Right lobe of liver (tissue), 6 donors: Measurements from ENCODE around the gene CORO2A. TPM values are rescaled to one million over a fixed set of nuclear protein-coding genes. Genes with fewer than 3 reads are reported as not detected.

ENCODE experiments used
- ATAC-seq, 4 donors: fragments of 200-7000 bp; cut with Tn5 transposase; one replicate each; pipeline ENCODE4 v1.9.1; 2020; ENCODE audit warnings: mild to moderate bottlenecking in 4 of 4, moderate library complexity in 4 of 4
- DNase-seq, 3 donors: peaks; one replicate each; pipeline ENCODE4 v3.0.0-alpha.2; 2020
- H3K27ac ChIP-seq, 3 donors: fragments of 200-600 bp; one replicate each; pipeline ENCODE4 v1.8.0; 2022
- H3K27me3 ChIP-seq, 2 donors: fragments of 200-600 bp; one replicate each; pipeline ENCODE4 v1.8.0; 2022
- H3K36me3 ChIP-seq, 4 donors: fragments of 200-600 bp; sonication (generic) in 1 of 4; one replicate each; pipeline versions ENCODE4 v1.5.1 to v1.8.0; 2017 to 2022; ENCODE audit warnings: control low read depth in 1 of 4
- H3K4me1 ChIP-seq, 4 donors: fragments of 200-600 bp; sonication (generic) in 1 of 4; one replicate each; pipeline versions ENCODE4 v1.5.1 to v1.8.0; 2017 to 2022; ENCODE audit warnings: control low read depth in 1 of 4
- H3K4me3 ChIP-seq, 3 donors: fragments of 200-600 bp; one replicate each; pipeline ENCODE4 v1.8.0; 2022
- H3K9me3 ChIP-seq, 4 donors: fragments of 200-600 bp; sonication (generic) in 1 of 4; one replicate each; pipeline versions ENCODE4 v1.5.1 to v1.8.0; 2017 to 2022; ENCODE audit warnings: control low read depth in 1 of 4
- POLR2A ChIP-seq: fragments of 450-650 bp; IDR thresholded peaks from one replicate; pipeline ENCODE4 v1.6.1; 2017; ENCODE audit warnings: antibody characterized with exemption, mild to moderate bottlenecking
- whole genome bisulfite sequencing: methylation state at CpG from one replicate; pipeline ENCODE4 v1.1.6; 2018; ENCODE audit warnings: low coverage, low lambda C conversion rate; ENCODE audit not compliant: insufficient coverage; ENCODE audit errors: missing lambda C conversion rate; 5-methylcytosine and 5-hydroxymethylcytosine counted together
- intact Hi-C, 2 donors: fragments of 100-400 bp; cut with DNase I; formaldehyde crosslinking; loops; one replicate each; pipeline versions ENCODE4 v1.11.2 to v1.14.1; 2022
- total RNA-seq, 6 experiments: library from RNA; depleted of rRNA in 2 of 6; stranded (reverse); fragments of >200 nt in 2 of 6; fragmentation: NEBNext Ultra II Directional in 3 of 6; extraction: Animal tissue kit (Norgen Biotek cat#: 25700) in 3 of 6; gene quantifications; one replicate each; pipeline versions ENCODE4 v1.1.0 to v1.2.4, GENCODE V29; 2016 to 2023
- TF ChIP-seq, protein P1 (sequence below), 4 donors: fragments of 200-600 bp in 3 of 4; fragments of 450-650 bp in 1 of 4; IDR thresholded peaks; one replicate each; pipeline versions ENCODE4 v1.5.1 to v1.8.0; 2016 to 2022; ENCODE audit warnings: antibody characterized with exemption in 4 of 4, mild to moderate bottlenecking in 2 of 4
- donor health status: DM: no; HTN: yes; CAD: no.
- donor health status: DM: no; HTN: no; CAD: no.
- donor health status: DM: no; HTN: no; CAD: no.
- donor health status: DM: no; HTN: yes; CAD: no.
- donor health status: DM: no; HTN: yes; CAD: no.

Gene CORO2A
- total RNA-seq, 6 experiments from 2014 or later = 0.67 to 6.2 (median 3.3) TPM

DNA sequence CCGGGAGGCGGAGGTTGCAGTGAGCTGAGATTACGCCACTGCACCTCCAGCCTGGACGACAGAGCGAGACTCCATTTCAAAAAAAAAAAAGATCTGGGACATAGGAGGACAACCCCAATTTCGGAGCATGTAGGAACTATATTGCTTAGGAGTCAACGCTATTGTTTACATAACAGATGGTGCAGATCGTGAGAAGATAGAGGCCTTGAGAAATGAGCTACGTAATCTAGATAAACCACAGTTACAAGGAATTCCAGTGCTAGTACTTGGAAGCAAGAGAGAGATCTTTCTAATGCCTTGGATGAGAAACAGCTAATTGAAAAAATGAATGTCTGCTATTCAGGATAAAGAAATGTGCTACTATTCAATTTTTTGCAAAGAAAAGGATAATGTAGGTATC lies 42.7 kb upstream of the CORO2A start:
- H3K27me3 ChIP-seq = no peaks in the 10 kb centered on the region
- H3K4me3 ChIP-seq = no peak overlapping the region
- H3K4me1 ChIP-seq = peaks cover 0 to 16% (median 8%) of the 10 kb centered on the region in 4 donors
- no peak for ATAC-seq
- no peaks in the 10 kb centered on the region for H3K9me3 ChIP-seq
- H3K27ac ChIP-seq = no peak overlapping the region
- 85% methylated on average over 9 of the region's 9 CpGs for WGBS
- TF ChIP-seq, protein P1, sequence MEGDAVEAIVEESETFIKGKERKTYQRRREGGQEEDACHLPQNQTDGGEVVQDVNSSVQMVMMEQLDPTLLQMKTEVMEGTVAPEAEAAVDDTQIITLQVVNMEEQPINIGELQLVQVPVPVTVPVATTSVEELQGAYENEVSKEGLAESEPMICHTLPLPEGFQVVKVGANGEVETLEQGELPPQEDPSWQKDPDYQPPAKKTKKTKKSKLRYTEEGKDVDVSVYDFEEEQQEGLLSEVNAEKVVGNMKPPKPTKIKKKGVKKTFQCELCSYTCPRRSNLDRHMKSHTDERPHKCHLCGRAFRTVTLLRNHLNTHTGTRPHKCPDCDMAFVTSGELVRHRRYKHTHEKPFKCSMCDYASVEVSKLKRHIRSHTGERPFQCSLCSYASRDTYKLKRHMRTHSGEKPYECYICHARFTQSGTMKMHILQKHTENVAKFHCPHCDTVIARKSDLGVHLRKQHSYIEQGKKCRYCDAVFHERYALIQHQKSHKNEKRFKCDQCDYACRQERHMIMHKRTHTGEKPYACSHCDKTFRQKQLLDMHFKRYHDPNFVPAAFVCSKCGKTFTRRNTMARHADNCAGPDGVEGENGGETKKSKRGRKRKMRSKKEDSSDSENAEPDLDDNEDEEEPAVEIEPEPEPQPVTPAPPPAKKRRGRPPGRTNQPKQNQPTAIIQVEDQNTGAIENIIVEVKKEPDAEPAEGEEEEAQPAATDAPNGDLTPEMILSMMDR (IDR thresholded peaks at IDR 0.05) = no peak
- no peak for TF ChIP-seq POLR2A
- intact Hi-C loops = no loop called here
- peaks cover 0 to 8% (median 2%) of the 10 kb centered on the region in 4 donors for H3K36me3 ChIP-seq
- DNase-seq = no peak

DNA sequence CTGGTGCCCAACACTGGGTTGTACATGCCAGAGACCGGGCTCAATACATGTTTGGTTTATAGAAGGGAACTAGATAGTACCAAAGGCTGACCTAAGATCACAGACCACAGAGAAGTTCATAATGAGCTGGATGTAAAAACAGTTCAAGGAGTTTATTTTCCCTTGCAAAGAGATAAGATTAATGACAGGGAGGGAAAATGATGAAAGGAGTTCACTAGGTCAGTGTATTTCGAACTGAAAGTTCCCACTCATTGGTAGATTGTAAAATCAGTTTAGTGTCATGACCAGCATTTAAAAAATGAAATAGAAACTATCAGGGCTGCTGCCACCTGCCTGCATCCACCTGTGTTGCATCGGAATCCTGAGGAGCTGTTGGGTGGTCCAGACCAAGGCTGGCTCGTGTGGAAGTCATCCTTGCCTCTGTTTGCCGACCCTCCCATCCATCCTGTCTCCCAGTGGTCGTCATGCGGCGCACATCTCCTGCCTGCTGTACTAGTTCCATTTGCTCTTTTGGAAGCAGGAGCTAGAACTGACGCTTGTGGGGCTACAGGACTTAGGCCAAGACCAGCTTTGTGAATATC lies 41.9 kb upstream of the CORO2A start:
- peaks cover 0 to 8% (median 2%) of the 10 kb centered on the region in 4 donors for H3K36me3 ChIP-seq
- TF ChIP-seq, protein P1 (IDR thresholded peaks at IDR 0.05) = peak; percentile 31 to 57 (median 43)
- no peak for TF ChIP-seq POLR2A
- no peaks in the 10 kb centered on the region for H3K27me3 ChIP-seq
- H3K27ac ChIP-seq = peak overlapping the region in 1 of 3 donors; percentile 16
- peaks cover 0 to 24% (median 12%) of the 10 kb centered on the region in 4 donors for H3K4me1 ChIP-seq
- intact Hi-C loops = no loop called here
- no peak overlapping the region for H3K4me3 ChIP-seq
- no peak for DNase-seq
- peak; percentile 24 to 73 (median 55) for ATAC-seq
- H3K9me3 ChIP-seq = no peaks in the 10 kb centered on the region
- 35% methylated on average over 3 of the region's 9 CpGs for WGBS

DNA sequence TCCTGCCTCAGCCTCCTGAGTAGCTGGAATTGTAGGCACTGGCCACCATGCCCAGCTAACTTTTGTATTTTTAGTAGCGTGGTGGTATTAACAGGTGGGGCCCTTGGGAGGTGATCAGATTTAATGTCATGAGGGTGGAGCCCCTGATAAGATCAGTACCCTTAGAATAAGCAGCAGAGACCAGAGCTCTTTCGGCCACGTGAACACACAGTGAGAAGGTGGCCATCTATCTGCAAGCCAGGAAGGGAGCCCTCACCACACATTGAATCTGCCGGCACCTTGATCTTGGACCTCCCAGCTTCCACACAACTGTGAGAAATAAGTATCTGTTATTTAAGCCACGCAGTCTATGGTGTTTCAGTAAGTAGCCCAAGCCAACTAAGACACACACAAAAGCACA lies 40.5 kb upstream of the CORO2A start:
- no peak for DNase-seq
- H3K27ac ChIP-seq = no peak overlapping the region
- H3K9me3 ChIP-seq = no peaks in the 10 kb centered on the region
- no peaks in the 10 kb centered on the region for H3K27me3 ChIP-seq
- H3K4me1 ChIP-seq = peaks cover 0 to 36% (median 18%) of the 10 kb centered on the region in 4 donors
- 100% methylated on average over 3 of the region's 5 CpGs for WGBS
- ATAC-seq = no peak
- no peak overlapping the region for H3K4me3 ChIP-seq
- TF ChIP-seq, protein P1 (IDR thresholded peaks at IDR 0.05) = no peak
- no peak for TF ChIP-seq POLR2A
- peaks cover 0 to 8% (median 2%) of the 10 kb centered on the region in 4 donors for H3K36me3 ChIP-seq
- intact Hi-C loops = no loop called here

DNA sequence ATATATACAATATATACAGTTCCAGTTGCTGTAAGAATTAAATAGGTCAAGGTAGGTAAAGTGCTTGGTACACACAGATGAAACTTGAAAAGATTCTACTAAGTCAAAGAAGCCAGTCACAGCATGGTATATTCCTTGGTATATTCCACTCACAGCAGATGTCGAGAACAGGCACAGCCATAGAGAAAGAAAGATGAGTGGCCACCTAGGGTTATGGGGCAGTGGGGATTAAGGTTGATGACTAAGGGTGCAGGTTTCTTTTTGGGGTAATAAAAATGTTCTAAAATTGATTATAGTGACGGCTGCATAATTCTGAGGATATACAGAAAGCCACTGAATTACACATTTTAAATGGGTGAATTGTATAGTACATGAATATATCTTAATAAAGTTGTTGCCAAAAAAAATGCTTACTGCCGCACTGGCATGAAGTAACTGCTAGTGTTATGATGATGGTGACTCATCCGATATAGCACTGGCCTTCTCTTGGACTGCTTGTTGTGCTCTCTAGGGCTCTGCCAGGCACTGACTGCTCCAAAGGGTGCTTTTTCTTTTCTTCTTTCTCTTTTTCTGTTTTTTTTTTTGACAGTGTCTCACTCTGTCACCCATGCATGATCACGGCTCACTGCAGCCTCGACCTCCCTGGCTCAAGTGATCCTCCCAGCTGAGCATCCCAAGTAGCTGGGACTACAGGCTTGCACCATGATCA lies 39.5 kb upstream of the CORO2A start:
- 78% methylated on average over 6 of the region's 6 CpGs for WGBS
- no peaks in the 10 kb centered on the region for H3K9me3 ChIP-seq
- no peak for TF ChIP-seq POLR2A
- TF ChIP-seq, protein P1 (IDR thresholded peaks at IDR 0.05) = no peak
- ATAC-seq = peak in 1 of 4 donors; percentile 55
- intact Hi-C loops = no loop called here
- peak overlapping the region in 2 of 3 donors; percentile 39 to 100 for H3K27ac ChIP-seq
- H3K27me3 ChIP-seq = no peaks in the 10 kb centered on the region
- DNase-seq = no peak
- peaks cover 0 to 45% (median 22%) of the 10 kb centered on the region in 4 donors for H3K4me1 ChIP-seq
- peaks cover 0 to 8% (median 2%) of the 10 kb centered on the region in 4 donors for H3K36me3 ChIP-seq
- H3K4me3 ChIP-seq = no peak overlapping the region
